Mesendoderm (in vitro differentiated cells): Measurements from ENCODE around the gene ABCC8.

Source experiments
- DNase-seq: peaks from one replicate; pipeline ENCODE4 v3.0.0; 2013
- H2AK5ac ChIP-seq: 2 replicates; pipeline ENCODE4 v1.6.1; 2013; ENCODE audit warnings: low read length, inconsistent platforms
- H2BK120ac ChIP-seq: 2 replicates; pipeline ENCODE4 v1.6.1; 2013; ENCODE audit warnings: low read depth, mild to moderate bottlenecking, low read length, moderate library complexity, mixed read lengths
- H2BK15ac ChIP-seq: replicated peaks from 2 replicates; pipeline ENCODE4 v1.6.1; 2013; ENCODE audit warnings: low read depth, mild to moderate bottlenecking, moderate library complexity
- H2BK5ac ChIP-seq: 2 replicates; pipeline ENCODE4 v1.6.1; 2013; ENCODE audit warnings: low read length, inconsistent platforms
- H3K18ac ChIP-seq: 2 replicates; pipeline ENCODE4 v1.6.1; 2013; ENCODE audit warnings: mild to moderate bottlenecking, low read length, mixed read lengths
- H3K23ac ChIP-seq: one replicate; pipeline ENCODE4 v1.6.1; 2013; ENCODE audit warnings: low read length
- H3K27ac ChIP-seq: 2 replicates; pipeline ENCODE4 v1.5.1; 2013; ENCODE audit warnings: low read depth, mild to moderate bottlenecking, inconsistent platforms, low read length, moderate library complexity
- H3K27me3 ChIP-seq: 2 replicates; pipeline ENCODE4 v1.6.1; 2013; ENCODE audit warnings: low read length, control low read depth, mild to moderate bottlenecking, inconsistent platforms; ENCODE audit not compliant: insufficient read depth, poor library complexity
- H3K36me3 ChIP-seq: 2 replicates; pipeline ENCODE4 v1.6.1; 2013; ENCODE audit warnings: low read length, inconsistent platforms; ENCODE audit not compliant: control insufficient read depth, insufficient read depth
- H3K4ac ChIP-seq: one replicate; pipeline ENCODE4 v1.6.1; 2013; ENCODE audit warnings: low read depth, mild to moderate bottlenecking, low read length, moderate library complexity
- H3K4me1 ChIP-seq: 2 replicates; pipeline ENCODE4 v1.6.1; 2013; ENCODE audit warnings: low read depth, low read length, inconsistent platforms; ENCODE audit not compliant: control insufficient read depth
- H3K4me2 ChIP-seq: 2 replicates; pipeline ENCODE4 v1.6.1; 2013; ENCODE audit warnings: low read length
- H3K4me3 ChIP-seq: 2 replicates; pipeline ENCODE4 v1.5.1; 2013; ENCODE audit warnings: mild to moderate bottlenecking, low read length
- H3K56ac ChIP-seq: one replicate; pipeline ENCODE4 v1.6.1; 2013; ENCODE audit warnings: low read length
- H3K79me1 ChIP-seq: 2 replicates; pipeline ENCODE4 v1.6.1; 2013; ENCODE audit warnings: low read length, inconsistent platforms
- H3K79me2 ChIP-seq: 2 replicates; pipeline ENCODE4 v1.6.1; 2013; ENCODE audit warnings: mild to moderate bottlenecking, low read length; ENCODE audit not compliant: control insufficient read depth, insufficient read depth
- H3K9ac ChIP-seq: 2 replicates; pipeline ENCODE4 v1.6.1; 2013; ENCODE audit warnings: low read length, inconsistent platforms
- H4K5ac ChIP-seq: one replicate; pipeline ENCODE4 v1.6.1; 2013; ENCODE audit warnings: low read length
- H4K8ac ChIP-seq: one replicate; pipeline ENCODE4 v1.6.1; 2013; ENCODE audit warnings: low read depth, mild to moderate bottlenecking, control low read depth, low read length, moderate library complexity
- WGBS: extraction: QIAGEN DNeasy Blood & Tissue Kit; methylation state at CpG from one replicate; pipeline ENCODE4 v1.1.7; 2013; ENCODE audit warnings: low lambda C conversion rate, missing lambda C conversion rate; ENCODE audit not compliant: insufficient coverage; ENCODE audit errors: extremely low coverage; 5-methylcytosine and 5-hydroxymethylcytosine counted together

ABCC8 gene

GRCh38 chr11:17469998-17470397, 6.6 kb downstream of the ABCC8 start:
- Histone ChIP-seq H3K18ac (no peak overlapping the region), H3K4me2 (no peak overlapping the region), H4K5ac (no peak overlapping the region), H2BK5ac (no peak overlapping the region), H3K36me3 (no peaks in the 10 kb centered on the region), H3K4ac (no peak overlapping the region), H3K9ac (no peak overlapping the region), H3K27ac (no peak overlapping the region), H3K79me1 (no peaks in the 10 kb centered on the region), H4K8ac (no peak overlapping the region), H3K56ac (no peak overlapping the region), H3K4me1 (no peaks in the 10 kb centered on the region), H3K79me2 (no peaks in the 10 kb centered on the region), H3K27me3 (peaks cover 5% of the 10 kb centered on the region), H2BK15ac (no peak overlapping the region), H3K23ac (no peak overlapping the region), H2BK120ac (no peak overlapping the region), H3K4me3 (no peak overlapping the region), H2AK5ac (no peak overlapping the region)
- WGBS, result no CpG with 5 or more reads among the region's 6 CpGs
- no peak for DNase-seq

- H3K79me1 ChIP-seq, result no peaks in the 10 kb centered on the region
- no peak for DNase-seq
- H4K8ac ChIP-seq, result no peak overlapping the region
- no peak overlapping the region for H3K18ac ChIP-seq
- H2BK15ac ChIP-seq, result no peak overlapping the region
- no peak overlapping the region for H3K56ac ChIP-seq
- no peaks in the 10 kb centered on the region for H3K4me1 ChIP-seq
- H4K5ac ChIP-seq, result no peak overlapping the region
- no peaks in the 10 kb centered on the region for H3K27me3 ChIP-seq
- no peak overlapping the region for H3K23ac ChIP-seq
- no peak overlapping the region for H3K4me2 ChIP-seq
- H3K4me3 ChIP-seq, result no peak overlapping the region
- no peaks in the 10 kb centered on the region for H3K79me2 ChIP-seq
- no peak overlapping the region for H3K9ac ChIP-seq
- H3K27ac ChIP-seq, result no peak overlapping the region
- H2BK5ac ChIP-seq, result no peak overlapping the region
- H2AK5ac ChIP-seq, result no peak overlapping the region
- H3K4ac ChIP-seq, result no peak overlapping the region
- H3K36me3 ChIP-seq, result no peaks in the 10 kb centered on the region
- WGBS, result no CpG with 5 or more reads among the region's 4 CpGs
- H2BK120ac ChIP-seq, result no peak overlapping the region
These were observed 8.5 kb downstream of the ABCC8 start for GRCh38 chr11:17468122-17468521.

GRCh38 chr11:17463546-17464174, 13.0 kb downstream of the ABCC8 start:
- Histone ChIP-seq H3K56ac (no peak overlapping the region), H4K8ac (no peak overlapping the region), H2BK120ac (no peak overlapping the region), H3K27me3 (no peaks in the 10 kb centered on the region), H3K4me3 (no peak overlapping the region), H3K36me3 (no peaks in the 10 kb centered on the region), H3K4ac (no peak overlapping the region), H2BK5ac (no peak overlapping the region), H3K4me2 (no peak overlapping the region), H4K5ac (no peak overlapping the region), H2BK15ac (no peak overlapping the region), H3K4me1 (no peaks in the 10 kb centered on the region), H3K79me1 (no peaks in the 10 kb centered on the region), H3K23ac (no peak overlapping the region), H3K79me2 (no peaks in the 10 kb centered on the region), H3K9ac (no peak overlapping the region), H2AK5ac (no peak overlapping the region), H3K27ac (no peak overlapping the region), H3K18ac (no peak overlapping the region)
- no CpG with 5 or more reads among the region's 11 CpGs for WGBS
- no peak for DNase-seq

GRCh38 chr11:17462940-17463339, 13.7 kb downstream of the ABCC8 start:
- Histone ChIP-seq H4K5ac (no peak overlapping the region), H3K4me2 (no peak overlapping the region), H4K8ac (no peak overlapping the region), H2AK5ac (no peak overlapping the region), H3K79me1 (no peaks in the 10 kb centered on the region), H3K56ac (no peak overlapping the region), H3K4me3 (no peak overlapping the region), H3K18ac (no peak overlapping the region), H3K4me1 (no peaks in the 10 kb centered on the region), H3K36me3 (no peaks in the 10 kb centered on the region), H2BK5ac (no peak overlapping the region), H3K23ac (no peak overlapping the region), H3K27ac (no peak overlapping the region), H3K4ac (no peak overlapping the region), H3K79me2 (no peaks in the 10 kb centered on the region), H2BK120ac (no peak overlapping the region), H2BK15ac (no peak overlapping the region), H3K9ac (no peak overlapping the region), H3K27me3 (no peaks in the 10 kb centered on the region)
- no CpG with 5 or more reads among the region's 13 CpGs for WGBS
- no peak for DNase-seq

GRCh38 chr11:17460406-17460805, 16.2 kb downstream of the ABCC8 start:
- Histone ChIP-seq H3K18ac (no peak overlapping the region), H2AK5ac (no peak overlapping the region), H3K79me1 (no peaks in the 10 kb centered on the region), H3K27ac (no peak overlapping the region), H2BK15ac (no peak overlapping the region), H3K23ac (no peak overlapping the region), H2BK120ac (no peak overlapping the region), H3K79me2 (no peaks in the 10 kb centered on the region), H3K4ac (no peak overlapping the region), H3K4me2 (no peak overlapping the region), H4K5ac (no peak overlapping the region), H3K4me1 (no peaks in the 10 kb centered on the region), H3K9ac (no peak overlapping the region), H3K27me3 (no peaks in the 10 kb centered on the region), H3K36me3 (no peaks in the 10 kb centered on the region), H3K4me3 (no peak overlapping the region), H2BK5ac (no peak overlapping the region), H4K8ac (no peak overlapping the region), H3K56ac (no peak overlapping the region)
- no CpG with 5 or more reads among the region's 12 CpGs for WGBS
- no peak for DNase-seq

GRCh38 chr11:17459236-17459896, 17.3 kb downstream of the ABCC8 start:
- no peak for DNase-seq
- Histone ChIP-seq H2BK120ac (no peak overlapping the region), H3K27ac (no peak overlapping the region), H2BK15ac (no peak overlapping the region), H3K4me3 (no peak overlapping the region), H4K5ac (no peak overlapping the region), H3K23ac (no peak overlapping the region), H2AK5ac (no peak overlapping the region), H3K9ac (no peak overlapping the region), H3K4me1 (no peaks in the 10 kb centered on the region), H3K56ac (no peak overlapping the region), H3K18ac (no peak overlapping the region), H3K79me2 (no peaks in the 10 kb centered on the region), H4K8ac (no peak overlapping the region), H3K4ac (no peak overlapping the region), H3K4me2 (no peak overlapping the region), H3K36me3 (no peaks in the 10 kb centered on the region), H3K79me1 (no peaks in the 10 kb centered on the region), H2BK5ac (no peak overlapping the region), H3K27me3 (no peaks in the 10 kb centered on the region)
- no CpG with 5 or more reads among the region's 9 CpGs for WGBS
